K562 (cell line): ENCODE measurements around the gene SORCS1. TPM values are rescaled to one million over a fixed set of nuclear protein-coding genes. Genes with fewer than 3 reads are reported as not detected.

Source experiments
- ATAC-seq: fragments of 200-7000 bp; cut with Tn5 transposase; 3 replicates; pipeline ENCODE4 v1.9.1; 2020; ENCODE audit warnings: moderate library complexity
- BruUV-seq: library from RNA; stranded (reverse); fragments of 400-500 nt; replicated peaks from 2 replicates; lab custom pipeline; 2021; lab: Mats Ljungman, UMichigan
- CTCF ChIA-PET: fragments of 300-600 bp; formaldehyde crosslinking; extraction: SDS; loops from one replicate; lab custom pipeline; 2021; ENCODE audit warnings: low intra/inter-chr PET ratio; lab: Yijun Ruan, JAX
- POLR2A ChIA-PET: fragments of 300-600, 350-650 bp; sonication (Branson Sonifier 250); formaldehyde crosslinking; extraction: SDS; loops from one replicate; lab custom pipeline; 2021; ENCODE audit warnings: antibody characterized with exemption, inconsistent platforms; lab: Yijun Ruan, JAX
- DNase-seq, 4 experiments: peaks; one replicate each; pipeline versions ENCODE4 v3.0.0 to v3.0.0-alpha.2; 2011 to 2018; ENCODE audit warnings: low spot score in 3 of 4, mixed read lengths in 3 of 4; ENCODE audit errors: extremely low read depth in 1 of 4
- FAIRE-seq: peaks from 2 replicates; lab custom pipeline; 2011; peaks lifted over from hg19 to GRCh38; lab: Jason Lieb, UNC
- H2AFZ ChIP-seq: 2 replicates; pipeline ENCODE4 v1.6.0; 2011; ENCODE audit warnings: low read depth, low read length, control low read depth, inconsistent platforms
- H3K27ac ChIP-seq: fragments of 200-600 bp; 3 replicates; pipeline ENCODE4 v1.8.0; 2011; ENCODE audit warnings: low read depth, mild to moderate bottlenecking, control low read depth, inconsistent platforms, low read length, moderate library complexity, mixed read lengths; ENCODE audit errors: extremely low read depth
- H3K27me3 ChIP-seq, 2 experiments: fragments of 300-600 bp in 1 of 2; 2 replicates in 1 of 2; 3 replicates in 1 of 2; pipeline versions ENCODE4 v1.6.0 to v1.8.0; 2011; ENCODE audit warnings: inconsistent platforms in 2 of 2, low read length in 2 of 2, mild to moderate bottlenecking in 1 of 2, mixed read lengths in 1 of 2, moderate library complexity in 1 of 2; ENCODE audit not compliant: control insufficient read depth in 2 of 2, insufficient read depth in 2 of 2
- H3K36me3 ChIP-seq: fragments of 300-600 bp; 3 replicates; pipeline ENCODE4 v1.8.0; 2011; ENCODE audit warnings: mild to moderate bottlenecking, low read length, inconsistent platforms; ENCODE audit not compliant: control insufficient read depth, insufficient read depth
- H3K4me1 ChIP-seq, 2 experiments: fragments of 200-600 bp in 1 of 2; replicated peaks in 1 of 2; 2 replicates in 1 of 2; 3 replicates in 1 of 2; pipeline versions ENCODE4 v1.5.1 to v1.8.0; 2011; ENCODE audit warnings: inconsistent platforms in 2 of 2, low read length in 2 of 2, mild to moderate bottlenecking in 1 of 2, mixed read lengths in 1 of 2, moderate library complexity in 1 of 2; ENCODE audit not compliant: control insufficient read depth in 2 of 2, insufficient read depth in 2 of 2
- H3K4me2 ChIP-seq: 2 replicates; pipeline ENCODE4 v1.6.1; 2011; ENCODE audit warnings: low read length, control low read depth, inconsistent platforms, mixed read lengths; ENCODE audit not compliant: insufficient read depth
- H3K4me3 ChIP-seq: fragments of 200-600 bp; sonication (generic), shearing (Covaris generic); 2 replicates; pipeline ENCODE4 v1.5.1; 2016; ENCODE audit warnings: control low read depth, inconsistent platforms
- H3K79me2 ChIP-seq: fragments of 200-600 bp; 3 replicates; pipeline ENCODE4 v1.8.0; 2011; ENCODE audit warnings: low read length, inconsistent platforms; ENCODE audit not compliant: control insufficient read depth, insufficient read depth
- H3K9ac ChIP-seq, 2 experiments: 2 replicates each; pipeline versions ENCODE4 v1.6.0 to v1.6.1; 2011; ENCODE audit warnings: low read depth in 2 of 2, low read length in 2 of 2, control low read depth in 1 of 2, inconsistent platforms in 1 of 2, mild to moderate bottlenecking in 1 of 2, mixed read lengths in 1 of 2; ENCODE audit not compliant: insufficient read depth in 1 of 2
- H3K9me1 ChIP-seq: one replicate; pipeline ENCODE4 v1.6.0; 2011; ENCODE audit warnings: inconsistent platforms, mild to moderate bottlenecking, low read length, moderate library complexity; ENCODE audit not compliant: control insufficient read depth, insufficient read depth
- H3K9me3 ChIP-seq: replicated peaks from 2 replicates; pipeline ENCODE4 v1.5.1; 2011; ENCODE audit warnings: low read depth, low read length, inconsistent platforms; ENCODE audit not compliant: control insufficient read depth, insufficient read depth
- H4K20me1 ChIP-seq: replicated peaks from 2 replicates; pipeline ENCODE4 v1.6.1; 2011; ENCODE audit warnings: low read length, inconsistent platforms, mixed read lengths; ENCODE audit not compliant: control insufficient read depth, insufficient read depth
- KLF6 ChIP-seq: fragments of 250-450 bp; sonication (Bioruptor Pico); IDR thresholded peaks from 2 replicates; pipeline ENCODE4 v1.4.0; 2020; ENCODE audit warnings: mild to moderate bottlenecking, moderate library complexity, borderline replicate concordance
- MITF ChIP-seq: IDR thresholded peaks from 2 replicates; pipeline ENCODE4 v1.6.1; 2014; ENCODE audit warnings: antibody characterized with exemption
- PBX2 ChIP-seq, 2 experiments: IDR thresholded peaks in 1 of 2; conservative IDR thresholded peaks in 1 of 2; 2 replicates each; pipeline ENCODE4 v1.6.1; 2016; ENCODE audit warnings: low read depth in 2 of 2, mild to moderate bottlenecking in 1 of 2, missing compliant biosample characterization in 1 of 2, missing genetic modification characterization in 1 of 2, moderate library complexity in 1 of 2
- POU5F1 ChIP-seq: fragments of 150-350 bp; IDR thresholded peaks from 2 replicates; pipeline ENCODE4 v1.6.1; 2014; ENCODE audit warnings: borderline replicate concordance, low read length, low read depth, mild to moderate bottlenecking; ENCODE audit not compliant: partially characterized antibody
- RFX5 ChIP-seq: IDR thresholded peaks from 2 replicates; pipeline ENCODE4 v1.6.1; 2011; ENCODE audit warnings: low read depth, mild to moderate bottlenecking, improper control_type of control experiment, low read length
- RREB1 ChIP-seq: fragments of 250-450 bp; sonication (Bioruptor Pico); IDR thresholded peaks from 2 replicates; pipeline ENCODE4 v1.4.0; 2020
- SMARCE1 ChIP-seq: fragments of 450-650 bp; IDR thresholded peaks from 2 replicates; pipeline ENCODE4 v1.7.1; 2016; ENCODE audit warnings: mild to moderate bottlenecking
- STAT6 ChIP-seq: sonication (generic); formaldehyde crosslinking; IDR thresholded peaks from 2 replicates; pipeline ENCODE4 v1.8.1; 2023; ENCODE audit warnings: mild to moderate bottlenecking, missing genetic modification reagents
- XRCC4 ChIP-seq: IDR thresholded peaks from one replicate; pipeline ENCODE4 v1.6.1; 2011; ENCODE audit not compliant: insufficient read depth, insufficient read length; ENCODE audit errors: extremely low read depth
- WGBS: fragments of 100-300 bp; shearing (Covaris generic); methylation state at CpG from one replicate; pipeline ENCODE4 v1.1.6; 2016; ENCODE audit warnings: low coverage, mixed read lengths; ENCODE audit not compliant: insufficient coverage; ENCODE audit errors: missing lambda C conversion rate; 5-methylcytosine and 5-hydroxymethylcytosine counted together
- in situ Hi-C: fragments of 300-500 bp; cut with MboI; formaldehyde crosslinking; loops from 4 replicates; pipeline ENCODE4 v1.15.0; 2018; ENCODE audit warnings: inconsistent platforms, mixed read lengths
- intact Hi-C: fragments of 100-400 bp; cut with micrococcal nuclease; formaldehyde crosslinking; loops from 2 replicates; pipeline ENCODE4 v1.14.2; 2022
- polyA plus RNA-seq, 8 experiments: library from polyadenylated mRNA; depleted of rRNA in 4 of 8; stranded (reverse) in 5 of 8; unstranded in 3 of 8; fragments of >200 nt; fragmentation: Nextera tagmentation in 2 of 8; fragmentation: Illumina TruSeq in 1 of 8; extraction: Ambion mirVana in 2 of 8; extraction: Trizol in 1 of 8; gene quantifications; 2 replicates each; pipeline versions ENCODE4 v1.2.1 to v1.2.3, GENCODE V29; 2011 to 2014; ENCODE audit warnings: inconsistent platforms in 1 of 8, missing spikeins in 1 of 8
- total RNA-seq, 7 experiments: library from RNA; depleted of rRNA in 6 of 7; stranded (reverse); fragments of >200 nt in 6 of 7; fragmentation: Illumina TruSeq in 2 of 7; extraction: Trizol in 2 of 7; gene quantifications; 2 replicates each; pipeline versions ENCODE4 v1.2.1 to v1.2.3, GENCODE V29; 2011 to 2021; ENCODE audit warnings: low replicate concordance in 1 of 7

Gene SORCS1
- total and polyA plus RNA-seq, 9 of the 15 experiments (the other 6 are each of a cell fraction or from before 2014, with no cell fraction given): 1.5 to 3.9 (median 2.7) TPM

GRCh38 chr10:106655636-106656035, 508.9 kb downstream of the SORCS1 start:
- no peaks in the 10 kb centered on the region for H3K79me2 ChIP-seq
- intact Hi-C loops: no loop called here
- no peak overlapping the region for H3K27ac ChIP-seq
- CTCF ChIA-PET: no interaction called here
- H4K20me1 ChIP-seq: no peaks in the 10 kb centered on the region
- H3K9me1 ChIP-seq: no peaks in the 10 kb centered on the region
- no peak for DNase-seq
- no peaks in the 10 kb centered on the region for H3K27me3 ChIP-seq
- no peak overlapping the region for H3K4me3 ChIP-seq
- no peaks in the 10 kb centered on the region for H3K36me3 ChIP-seq
- POLR2A ChIA-PET: no interaction called here
- BruUV-seq: no TSS peak
- no peaks in the 10 kb centered on the region for H3K4me1 ChIP-seq
- H3K4me2 ChIP-seq: no peak overlapping the region
- FAIRE-seq: no peak
- no peak for ATAC-seq
- no peak overlapping the region for H2AFZ ChIP-seq
- WGBS: 0% methylated on average over 3 of the region's 3 CpGs
- in situ Hi-C loops: no loop called here
- H3K9ac ChIP-seq: no peak overlapping the region
- no peaks in the 10 kb centered on the region for H3K9me3 ChIP-seq
- TF ChIP-seq RFX5 (no peak), STAT6 (no peak), MITF (no peak), XRCC4 (no peak), KLF6 (no peak), PBX2 (CRISPR knock-in tag; IDR thresholded peaks at IDR 0.05; ENCODE audit: low read depth) (no peak), PBX2 (tag; conservative IDR thresholded peaks at IDR 0.05; ENCODE audit: low read depth) (no peak), SMARCE1 (no peak), POU5F1 (no peak), RREB1 (CRISPR knock-in tag) (no peak)
